H9 (cell line): ENCODE results near the gene SEMA4D. TPM values are rescaled to one million over a fixed set of nuclear protein-coding genes. Genes with fewer than 3 reads are reported as not detected.

Experiments
- DNase-seq: peaks from one replicate; pipeline ENCODE4 v3.0.0-alpha.2; 2017
- H2AFZ ChIP-seq: one replicate; pipeline ENCODE4 v1.6.1; 2013; ENCODE audit warnings: mild to moderate bottlenecking, low read length, control low read depth, moderate library complexity
- H2AK5ac ChIP-seq: 2 replicates; pipeline ENCODE4 v1.6.1; 2013; ENCODE audit warnings: low read length, control low read depth, mixed read lengths; ENCODE audit not compliant: insufficient read length
- H2BK120ac ChIP-seq: one replicate; pipeline ENCODE4 v1.6.1; 2013; ENCODE audit warnings: low read depth, mild to moderate bottlenecking, low read length, control low read depth, inconsistent platforms; ENCODE audit not compliant: poor library complexity, severe bottlenecking
- H2BK12ac ChIP-seq: 2 replicates; pipeline ENCODE4 v1.6.1; 2013; ENCODE audit warnings: low read length, control low read depth, mixed read lengths, low read depth; ENCODE audit not compliant: insufficient read length
- H2BK15ac ChIP-seq: 2 replicates; pipeline ENCODE4 v1.6.1; 2013; ENCODE audit warnings: low read depth, low read length, control low read depth
- H2BK20ac ChIP-seq: one replicate; pipeline ENCODE4 v1.6.1; 2013; ENCODE audit warnings: low read depth, mild to moderate bottlenecking, low read length, control low read depth, inconsistent platforms; ENCODE audit not compliant: poor library complexity, severe bottlenecking
- H2BK5ac ChIP-seq: 2 replicates; pipeline ENCODE4 v1.6.1; 2013; ENCODE audit warnings: low read length, control low read depth, mixed read lengths; ENCODE audit not compliant: insufficient read length
- H3K14ac ChIP-seq: 2 replicates; pipeline ENCODE4 v1.6.1; 2013; ENCODE audit warnings: low read length, control low read depth; ENCODE audit not compliant: insufficient read depth
- H3K18ac ChIP-seq: 2 replicates; pipeline ENCODE4 v1.6.1; 2013; ENCODE audit warnings: low read depth, mild to moderate bottlenecking, mixed read lengths, low read length, control low read depth; ENCODE audit not compliant: insufficient read length
- H3K23ac ChIP-seq: 2 replicates; pipeline ENCODE4 v1.6.1; 2013; ENCODE audit warnings: low read length, control low read depth, mixed read lengths, low read depth; ENCODE audit not compliant: insufficient read length
- H3K23me2 ChIP-seq: 2 replicates; pipeline ENCODE4 v1.6.1; 2013; ENCODE audit warnings: low read depth, mild to moderate bottlenecking, mixed read lengths, low read length, control low read depth; ENCODE audit not compliant: insufficient read length, poor library complexity, severe bottlenecking
- H3K27ac ChIP-seq: 2 replicates; pipeline ENCODE4 v1.5.1; 2013; ENCODE audit warnings: low read length, control low read depth, mixed read lengths, low read depth; ENCODE audit not compliant: insufficient read length
- H3K27me3 ChIP-seq: 2 replicates; pipeline ENCODE4 v1.6.1; 2013; ENCODE audit warnings: low read length, control low read depth, inconsistent platforms; ENCODE audit not compliant: insufficient read depth
- H3K4ac ChIP-seq: 2 replicates; pipeline ENCODE4 v1.6.1; 2013; ENCODE audit warnings: low read depth, mild to moderate bottlenecking, control low read depth, inconsistent platforms, low read length, moderate library complexity
- H3K4me1 ChIP-seq: 2 replicates; pipeline ENCODE4 v1.6.1; 2013; ENCODE audit warnings: low read length, control low read depth, inconsistent platforms; ENCODE audit not compliant: insufficient read depth
- H3K4me2 ChIP-seq: 2 replicates; pipeline ENCODE4 v1.6.1; 2013; ENCODE audit warnings: low read length, control low read depth, mixed read lengths; ENCODE audit not compliant: insufficient read length, insufficient read depth
- H3K56ac ChIP-seq: 2 replicates; pipeline ENCODE4 v1.6.1; 2013; ENCODE audit warnings: low read depth, mild to moderate bottlenecking, mixed read lengths, low read length, control low read depth; ENCODE audit not compliant: insufficient read length
- H3K79me1 ChIP-seq: 2 replicates; pipeline ENCODE4 v1.6.1; 2013; ENCODE audit warnings: low read depth, mild to moderate bottlenecking, moderate library complexity, low read length, control low read depth, inconsistent platforms; ENCODE audit not compliant: insufficient read depth, poor library complexity, severe bottlenecking
- H3K79me2 ChIP-seq: 2 replicates; pipeline ENCODE4 v1.6.1; 2013; ENCODE audit warnings: low read length, control low read depth, inconsistent platforms; ENCODE audit not compliant: insufficient read depth
- H3K9ac ChIP-seq: 2 replicates; pipeline ENCODE4 v1.6.1; 2013; ENCODE audit warnings: low read length, control low read depth, mixed read lengths; ENCODE audit not compliant: insufficient read length; ENCODE audit errors: extremely low read depth
- H3K9me3 ChIP-seq: one replicate; pipeline ENCODE4 v1.6.1; 2013; ENCODE audit warnings: low read depth, low read length, inconsistent platforms; ENCODE audit not compliant: control insufficient read depth
- H3T11ph ChIP-seq: one replicate; pipeline ENCODE4 v1.6.1; 2013; ENCODE audit warnings: mild to moderate bottlenecking, low read length, control low read depth, inconsistent platforms
- H4K20me1 ChIP-seq: one replicate; pipeline ENCODE4 v1.6.1; 2013; ENCODE audit not compliant: control insufficient read depth, insufficient read length, insufficient read depth
- H4K5ac ChIP-seq: 2 replicates; pipeline ENCODE4 v1.6.1; 2013; ENCODE audit warnings: low read depth, mild to moderate bottlenecking, mixed read lengths, low read length, control low read depth; ENCODE audit not compliant: insufficient read length
- H4K8ac ChIP-seq: replicated peaks from 2 replicates; pipeline ENCODE4 v1.6.1; 2013; ENCODE audit warnings: low read length, control low read depth, mixed read lengths, low read depth; ENCODE audit not compliant: insufficient read length
- H4K91ac ChIP-seq: 2 replicates; pipeline ENCODE4 v1.6.1; 2013; ENCODE audit warnings: low read depth, mild to moderate bottlenecking, moderate library complexity, mixed read lengths, low read length, control low read depth; ENCODE audit not compliant: insufficient read length
- H3K27ac Mint-ChIP-seq, 3 experiments: 2 replicates in 2 of 3; 3 replicates in 1 of 3; pipeline ENCODE4 v1.8.0; 2020 to 2021; ENCODE audit warnings: mixed read lengths in 3 of 3, mild to moderate bottlenecking in 1 of 3, moderate library complexity in 1 of 3
- H3K27me3 Mint-ChIP-seq: 2 replicates; pipeline ENCODE4 v1.8.0; 2021; ENCODE audit warnings: low read depth, mild to moderate bottlenecking, moderate library complexity, mixed read lengths
- H3K36me3 Mint-ChIP-seq, 3 experiments: 2 replicates in 2 of 3; 3 replicates in 1 of 3; pipeline ENCODE4 v1.8.0; 2020 to 2021; ENCODE audit warnings: low read depth in 3 of 3, mixed read lengths in 3 of 3; ENCODE audit not compliant: insufficient read depth in 1 of 3
- H3K4me1 Mint-ChIP-seq, 2 experiments: 2 replicates each; pipeline ENCODE4 v1.8.0; 2020; ENCODE audit warnings: mixed read lengths in 2 of 2
- H3K4me3 Mint-ChIP-seq, 2 experiments: 2 replicates in 1 of 2; 3 replicates in 1 of 2; pipeline ENCODE4 v1.8.0; 2020 to 2021; ENCODE audit warnings: mild to moderate bottlenecking in 2 of 2, mixed read lengths in 2 of 2, moderate library complexity in 1 of 2
- H3K9me3 Mint-ChIP-seq, 2 experiments: 2 replicates in 1 of 2; 3 replicates in 1 of 2; pipeline ENCODE4 v1.8.0; 2020; ENCODE audit warnings: mild to moderate bottlenecking in 2 of 2, mixed read lengths in 2 of 2, moderate library complexity in 1 of 2
- WGBS: extraction: QIAGEN DNeasy Blood & Tissue Kit; methylation state at CpG from one replicate; pipeline ENCODE4 v1.1.7; 2013; ENCODE audit warnings: missing lambda C conversion rate, low lambda C conversion rate, mixed read lengths; ENCODE audit not compliant: insufficient read length; ENCODE audit errors: extremely low coverage; 5-methylcytosine and 5-hydroxymethylcytosine counted together
- total RNA-seq: library from RNA; stranded (reverse); gene quantifications from 2 replicates; pipeline ENCODE4 v1.2.1, GENCODE V29; 2021
- TF ChIP-seq, protein P1 (sequence below): fragments of 200-600 bp; sonication (generic); conservative IDR thresholded peaks from 3 replicates; pipeline ENCODE4 v1.8.0; 2021; ENCODE audit warnings: antibody characterized with exemption, mild to moderate bottlenecking

SEMA4D gene
- total RNA-seq, 1 experiment from 2014 or later, result 47.2 TPM

DNA sequence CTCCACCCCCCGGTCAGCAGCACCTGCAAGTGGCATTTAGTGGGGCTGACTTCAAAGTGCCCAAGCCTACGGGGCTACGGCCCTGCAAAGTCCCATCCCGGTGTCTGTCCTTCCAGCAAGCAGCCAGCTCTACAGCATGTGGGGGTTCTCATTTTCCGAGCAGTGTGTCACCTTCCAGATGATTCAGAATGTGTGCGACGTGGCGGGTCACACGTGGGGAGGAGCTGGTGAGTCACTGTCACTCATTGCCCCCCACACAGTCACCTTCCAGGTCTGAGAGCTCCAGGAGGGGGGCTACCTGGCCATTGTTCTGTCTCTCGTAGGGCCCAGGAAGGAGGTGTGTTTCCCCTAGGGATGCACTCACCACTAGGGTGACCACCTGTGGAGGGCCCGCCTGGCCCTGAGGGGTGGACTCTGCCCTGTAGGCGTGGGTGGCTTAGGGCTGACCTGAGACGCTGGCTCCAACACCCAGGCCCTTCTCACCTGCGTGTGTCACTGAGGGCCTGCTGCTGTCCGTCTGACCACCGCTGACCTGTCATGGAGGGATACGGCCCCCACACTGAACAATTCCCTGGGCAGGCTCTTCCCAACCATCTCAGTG, 70.2 kb downstream of the SEMA4D start:
- Histone ChIP-seq H2AK5ac (no peak overlapping the region), H2AFZ (no peak overlapping the region), H3K23ac (no peak overlapping the region), H3K9ac (no peak overlapping the region), H4K5ac (no peak overlapping the region), H4K91ac (no peak overlapping the region), H3K56ac (no peak overlapping the region), H3K23me2 (no peaks in the 10 kb centered on the region), H2BK15ac (no peak overlapping the region), H3T11ph (no peak overlapping the region), H3K79me1 (peaks cover 7% of the 10 kb centered on the region), H2BK120ac (no peak overlapping the region), H3K4me2 (no peak overlapping the region), H3K18ac (no peak overlapping the region), H3K79me2 (peaks cover 4% of the 10 kb centered on the region; the same call in 1 of the 2 replicates), H3K27ac (no peak overlapping the region), H2BK5ac (no peak overlapping the region), H2BK20ac (no peak overlapping the region), H3K14ac (no peak overlapping the region), H4K20me1 (no peaks in the 10 kb centered on the region), H3K27me3 (no peaks in the 10 kb centered on the region), H3K4me1 (peaks cover 4% of the 10 kb centered on the region; the same call in 1 of the 2 replicates), H3K9me3 (no peaks in the 10 kb centered on the region), H3K4ac (no peak overlapping the region; the same call in 1 of the 2 replicates), H4K8ac (no peak overlapping the region), H2BK12ac (no peak overlapping the region)
- Mint-ChIP-seq H3K27me3 (no peaks in the 10 kb centered on the region), H3K4me1 (peaks cover 34 to 37% of the 10 kb centered on the region in 2 experiments), H3K27ac (peak overlapping the region in 1 of 3 experiments; percentile 40; a peak in 2 of 7 replicates), H3K36me3 (peaks cover 9 to 18% (median 10%) of the 10 kb centered on the region in 3 experiments; a peak in 6 of 7 replicates), H3K4me3 (no peak overlapping the region), H3K9me3 (peaks cover 0 to 11% of the 10 kb centered on the region in 2 experiments; a peak in 4 of 5 replicates)
- WGBS, result no CpG with 5 or more reads among the region's 17 CpGs
- TF ChIP-seq, protein P1, sequence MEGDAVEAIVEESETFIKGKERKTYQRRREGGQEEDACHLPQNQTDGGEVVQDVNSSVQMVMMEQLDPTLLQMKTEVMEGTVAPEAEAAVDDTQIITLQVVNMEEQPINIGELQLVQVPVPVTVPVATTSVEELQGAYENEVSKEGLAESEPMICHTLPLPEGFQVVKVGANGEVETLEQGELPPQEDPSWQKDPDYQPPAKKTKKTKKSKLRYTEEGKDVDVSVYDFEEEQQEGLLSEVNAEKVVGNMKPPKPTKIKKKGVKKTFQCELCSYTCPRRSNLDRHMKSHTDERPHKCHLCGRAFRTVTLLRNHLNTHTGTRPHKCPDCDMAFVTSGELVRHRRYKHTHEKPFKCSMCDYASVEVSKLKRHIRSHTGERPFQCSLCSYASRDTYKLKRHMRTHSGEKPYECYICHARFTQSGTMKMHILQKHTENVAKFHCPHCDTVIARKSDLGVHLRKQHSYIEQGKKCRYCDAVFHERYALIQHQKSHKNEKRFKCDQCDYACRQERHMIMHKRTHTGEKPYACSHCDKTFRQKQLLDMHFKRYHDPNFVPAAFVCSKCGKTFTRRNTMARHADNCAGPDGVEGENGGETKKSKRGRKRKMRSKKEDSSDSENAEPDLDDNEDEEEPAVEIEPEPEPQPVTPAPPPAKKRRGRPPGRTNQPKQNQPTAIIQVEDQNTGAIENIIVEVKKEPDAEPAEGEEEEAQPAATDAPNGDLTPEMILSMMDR, result no peak
- DNase-seq, result no peak
